ENCODE data around the gene RPTOR.

RPTOR gene

DNA sequence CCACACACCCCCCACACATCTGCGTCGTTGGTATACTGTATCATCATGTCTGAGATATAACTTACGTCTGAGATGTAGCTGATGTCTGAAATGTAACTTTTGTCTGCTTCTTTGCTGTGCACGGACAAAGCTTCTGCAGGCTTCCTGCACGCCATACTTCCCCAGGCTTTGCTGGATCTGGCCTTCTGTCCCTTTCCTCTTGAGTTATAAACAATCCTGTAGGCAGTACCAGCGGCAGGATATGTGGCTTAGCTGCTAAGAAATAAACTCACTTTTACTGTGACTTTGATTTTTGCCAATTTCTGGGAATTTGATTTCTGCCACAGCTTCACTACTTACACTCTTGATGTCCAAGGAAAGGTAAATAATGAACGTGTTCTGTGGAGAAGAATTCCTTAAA lies 184.4 kb downstream of the RPTOR start:
- no peak overlapping the region for H2BK15ac ChIP-seq (replicated peaks; ENCODE audit: low read depth)
- H3K18ac ChIP-seq (ENCODE audit: low read length): no peak overlapping the region
- H3K23ac ChIP-seq (ENCODE audit: low read length): no peak overlapping the region
- H3K27ac ChIP-seq (ENCODE audit: low read depth, low read length): no peak overlapping the region
- H3K56ac ChIP-seq (ENCODE audit: low read length): no peak overlapping the region
- no peak overlapping the region for H4K8ac ChIP-seq (ENCODE audit: low read depth, low read length)
- no peak overlapping the region for H3K9ac ChIP-seq (ENCODE audit: low read length)
- H3K4me1 ChIP-seq (ENCODE audit: control insufficient read depth, low read depth, low read length): peaks cover 6% of the 10 kb centered on the region
- H2BK5ac ChIP-seq (ENCODE audit: low read length): no peak overlapping the region
- DNase-seq: no peak
- H4K5ac ChIP-seq (ENCODE audit: low read length): no peak overlapping the region
- no peak overlapping the region for H3K4ac ChIP-seq (ENCODE audit: low read depth, low read length)
- no peaks in the 10 kb centered on the region for H3K36me3 ChIP-seq (ENCODE audit: control insufficient read depth, insufficient read depth, low read length)
- H3K79me1 ChIP-seq (ENCODE audit: low read length): peaks cover 16% of the 10 kb centered on the region
- H3K4me2 ChIP-seq (ENCODE audit: low read length): no peak overlapping the region
- no CpG with 5 or more reads among the region's 7 CpGs for WGBS (ENCODE audit: extremely low coverage, insufficient coverage, low lambda C conversion rate)
- no peaks in the 10 kb centered on the region for H3K79me2 ChIP-seq (ENCODE audit: control insufficient read depth, insufficient read depth, low read length)
- H2BK120ac ChIP-seq (ENCODE audit: low read depth, low read length): no peak overlapping the region
- no peaks in the 10 kb centered on the region for H3K27me3 ChIP-seq (ENCODE audit: insufficient read depth, low read length, poor library complexity)
- H2AK5ac ChIP-seq (ENCODE audit: low read length): no peak overlapping the region
- H3K4me3 ChIP-seq (ENCODE audit: low read length): no peak overlapping the region

DNA sequence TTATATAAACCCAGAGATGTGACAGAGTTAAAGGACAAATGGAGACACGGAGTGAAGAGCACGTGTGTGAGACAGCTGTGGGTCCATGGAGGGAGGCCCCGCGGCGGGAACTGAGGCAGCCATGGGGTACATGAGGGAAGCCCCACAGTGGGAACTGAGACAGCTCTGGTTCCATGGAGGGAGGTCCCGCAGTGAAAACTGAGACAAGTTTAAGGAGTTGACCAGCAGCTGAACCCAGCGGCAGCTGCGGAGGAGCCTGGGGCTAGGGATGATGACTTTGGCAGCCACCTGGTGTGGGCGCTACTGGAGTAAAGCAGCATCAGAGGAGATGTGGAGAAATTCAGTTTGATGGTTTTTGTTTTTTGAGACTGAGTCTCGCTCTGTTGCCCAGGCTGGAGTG lies 185.1 kb downstream of the RPTOR start:
- Histone ChIP-seq H2BK5ac (ENCODE audit: low read length) (no peak overlapping the region), H3K36me3 (ENCODE audit: control insufficient read depth, insufficient read depth, low read length) (no peaks in the 10 kb centered on the region), H3K4me1 (ENCODE audit: control insufficient read depth, low read depth, low read length) (peaks cover 3% of the 10 kb centered on the region), H3K9ac (ENCODE audit: low read length) (no peak overlapping the region), H4K5ac (ENCODE audit: low read length) (no peak overlapping the region), H3K18ac (ENCODE audit: low read length) (no peak overlapping the region), H3K4me2 (ENCODE audit: low read length) (no peak overlapping the region), H3K27me3 (ENCODE audit: insufficient read depth, low read length, poor library complexity) (no peaks in the 10 kb centered on the region), H3K27ac (ENCODE audit: low read depth, low read length) (no peak overlapping the region), H2BK120ac (ENCODE audit: low read depth, low read length) (no peak overlapping the region), H4K8ac (ENCODE audit: low read depth, low read length) (no peak overlapping the region), H3K4me3 (ENCODE audit: low read length) (no peak overlapping the region), H3K4ac (ENCODE audit: low read depth, low read length) (no peak overlapping the region), H3K79me2 (ENCODE audit: control insufficient read depth, insufficient read depth, low read length) (no peaks in the 10 kb centered on the region), H2BK15ac (replicated peaks; ENCODE audit: low read depth) (no peak overlapping the region), H2AK5ac (ENCODE audit: low read length) (no peak overlapping the region), H3K79me1 (ENCODE audit: low read length) (peaks cover 11% of the 10 kb centered on the region), H3K56ac (ENCODE audit: low read length) (no peak overlapping the region), H3K23ac (ENCODE audit: low read length) (no peak overlapping the region)
- WGBS (ENCODE audit: extremely low coverage, insufficient coverage, low lambda C conversion rate): no CpG with 5 or more reads among the region's 10 CpGs
- no peak for DNase-seq

DNA sequence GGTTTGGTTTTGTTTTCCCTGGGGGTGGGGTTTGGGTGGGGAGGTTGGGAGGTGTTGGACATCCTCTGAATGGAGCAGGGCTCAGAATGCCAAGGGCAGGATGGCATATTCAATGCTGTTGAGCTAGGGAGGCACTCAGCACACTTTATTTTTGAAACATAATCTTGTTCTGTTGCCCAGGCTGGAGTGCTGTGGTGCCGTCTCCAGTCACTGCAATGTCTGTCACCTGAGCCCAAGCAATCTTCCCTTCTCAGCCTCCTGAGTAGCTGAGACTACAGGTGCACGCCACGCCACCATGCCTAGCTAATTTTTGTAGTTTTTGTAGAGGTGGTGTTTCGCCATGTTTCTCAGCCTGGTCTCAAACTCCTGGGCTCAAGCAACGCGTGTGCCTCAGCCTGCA lies 186.1 kb downstream of the RPTOR start:
- Histone ChIP-seq H3K18ac (ENCODE audit: low read length) (no peak overlapping the region), H3K27ac (ENCODE audit: low read depth, low read length) (no peak overlapping the region), H3K4me3 (ENCODE audit: low read length) (no peak overlapping the region), H2BK5ac (ENCODE audit: low read length) (no peak overlapping the region), H3K23ac (ENCODE audit: low read length) (no peak overlapping the region), H3K4me2 (ENCODE audit: low read length) (no peak overlapping the region), H2AK5ac (ENCODE audit: low read length) (no peak overlapping the region), H2BK15ac (replicated peaks; ENCODE audit: low read depth) (no peak overlapping the region), H3K27me3 (ENCODE audit: insufficient read depth, low read length, poor library complexity) (no peaks in the 10 kb centered on the region), H3K36me3 (ENCODE audit: control insufficient read depth, insufficient read depth, low read length) (no peaks in the 10 kb centered on the region), H3K9ac (ENCODE audit: low read length) (no peak overlapping the region), H3K79me1 (ENCODE audit: low read length) (peaks cover 10% of the 10 kb centered on the region), H2BK120ac (ENCODE audit: low read depth, low read length) (no peak overlapping the region), H4K8ac (ENCODE audit: low read depth, low read length) (no peak overlapping the region), H3K4me1 (ENCODE audit: control insufficient read depth, low read depth, low read length) (peaks cover 2% of the 10 kb centered on the region), H3K56ac (ENCODE audit: low read length) (no peak overlapping the region), H3K4ac (ENCODE audit: low read depth, low read length) (no peak overlapping the region), H3K79me2 (ENCODE audit: control insufficient read depth, insufficient read depth, low read length) (no peaks in the 10 kb centered on the region), H4K5ac (ENCODE audit: low read length) (no peak overlapping the region)
- DNase-seq: no peak
- WGBS (ENCODE audit: extremely low coverage, insufficient coverage, low lambda C conversion rate): no CpG with 5 or more reads among the region's 6 CpGs

DNA sequence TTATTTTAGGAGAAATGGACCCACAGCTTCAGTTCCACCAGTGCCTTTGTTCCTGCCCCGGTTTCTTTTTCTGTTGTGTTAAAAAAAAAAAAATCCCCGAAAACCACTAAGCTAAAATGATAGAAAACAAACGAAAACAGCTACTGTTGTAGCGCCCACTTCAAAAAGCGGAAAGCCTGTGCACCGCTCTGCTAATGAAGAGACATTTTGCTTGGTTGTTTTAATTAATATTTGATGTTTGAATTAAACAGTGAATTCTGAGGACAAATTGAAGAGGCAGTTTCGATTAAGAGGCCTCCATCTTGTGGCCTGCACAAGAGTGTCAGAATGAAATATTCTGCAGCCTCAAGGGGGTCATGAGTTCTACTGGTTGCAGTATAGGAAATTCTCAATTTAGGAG lies 186.7 kb downstream of the RPTOR start:
- Histone ChIP-seq H3K4me3 (ENCODE audit: low read length) (no peak overlapping the region), H3K4me1 (ENCODE audit: control insufficient read depth, low read depth, low read length) (peaks cover 2% of the 10 kb centered on the region), H3K56ac (ENCODE audit: low read length) (no peak overlapping the region), H4K8ac (ENCODE audit: low read depth, low read length) (no peak overlapping the region), H4K5ac (ENCODE audit: low read length) (no peak overlapping the region), H2BK5ac (ENCODE audit: low read length) (no peak overlapping the region), H3K79me2 (ENCODE audit: control insufficient read depth, insufficient read depth, low read length) (no peaks in the 10 kb centered on the region), H3K9ac (ENCODE audit: low read length) (no peak overlapping the region), H3K23ac (ENCODE audit: low read length) (no peak overlapping the region), H3K27me3 (ENCODE audit: insufficient read depth, low read length, poor library complexity) (no peaks in the 10 kb centered on the region), H2BK120ac (ENCODE audit: low read depth, low read length) (no peak overlapping the region), H3K27ac (ENCODE audit: low read depth, low read length) (no peak overlapping the region), H3K36me3 (ENCODE audit: control insufficient read depth, insufficient read depth, low read length) (no peaks in the 10 kb centered on the region), H3K79me1 (ENCODE audit: low read length) (peaks cover 10% of the 10 kb centered on the region), H2BK15ac (replicated peaks; ENCODE audit: low read depth) (no peak overlapping the region), H2AK5ac (ENCODE audit: low read length) (no peak overlapping the region), H3K18ac (ENCODE audit: low read length) (no peak overlapping the region), H3K4ac (ENCODE audit: low read depth, low read length) (no peak overlapping the region), H3K4me2 (ENCODE audit: low read length) (no peak overlapping the region)
- no peak for DNase-seq
- no CpG with 5 or more reads among the region's 7 CpGs for WGBS (ENCODE audit: extremely low coverage, insufficient coverage, low lambda C conversion rate)

DNA sequence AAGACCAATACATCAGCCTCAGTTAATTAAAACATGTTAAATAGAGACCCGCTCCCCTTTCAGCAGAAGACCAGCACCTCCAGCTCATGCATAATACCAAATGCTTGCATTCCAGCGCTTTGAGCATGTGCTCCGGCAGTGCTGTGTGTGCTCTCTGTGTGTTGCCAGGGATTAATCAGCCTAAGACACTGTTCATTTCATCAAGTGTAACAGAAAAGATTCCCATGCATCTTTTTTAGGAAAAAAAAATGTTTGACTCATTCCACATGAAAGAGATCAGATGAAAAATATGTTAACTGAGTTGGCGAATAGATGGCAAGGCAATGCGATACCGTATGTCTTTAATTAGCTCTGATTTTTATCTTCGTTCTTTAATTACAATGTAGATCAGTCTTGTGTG lies 187.6 kb downstream of the RPTOR start:
- H3K4me1 ChIP-seq (ENCODE audit: control insufficient read depth, low read depth, low read length): peaks cover 2% of the 10 kb centered on the region
- H3K23ac ChIP-seq (ENCODE audit: low read length): no peak overlapping the region
- H2AK5ac ChIP-seq (ENCODE audit: low read length): no peak overlapping the region
- H3K9ac ChIP-seq (ENCODE audit: low read length): no peak overlapping the region
- no peaks in the 10 kb centered on the region for H3K27me3 ChIP-seq (ENCODE audit: insufficient read depth, low read length, poor library complexity)
- H3K56ac ChIP-seq (ENCODE audit: low read length): no peak overlapping the region
- no peak overlapping the region for H2BK5ac ChIP-seq (ENCODE audit: low read length)
- no peak overlapping the region for H3K4ac ChIP-seq (ENCODE audit: low read depth, low read length)
- no peak overlapping the region for H2BK15ac ChIP-seq (replicated peaks; ENCODE audit: low read depth)
- H3K79me1 ChIP-seq (ENCODE audit: low read length): peaks cover 8% of the 10 kb centered on the region
- DNase-seq: peak; percentile 37
- H3K27ac ChIP-seq (ENCODE audit: low read depth, low read length): no peak overlapping the region
- no peak overlapping the region for H3K18ac ChIP-seq (ENCODE audit: low read length)
- no peak overlapping the region for H3K4me2 ChIP-seq (ENCODE audit: low read length)
- no peaks in the 10 kb centered on the region for H3K79me2 ChIP-seq (ENCODE audit: control insufficient read depth, insufficient read depth, low read length)
- H4K8ac ChIP-seq (ENCODE audit: low read depth, low read length): no peak overlapping the region
- H3K36me3 ChIP-seq (ENCODE audit: control insufficient read depth, insufficient read depth, low read length): no peaks in the 10 kb centered on the region
- no CpG with 5 or more reads among the region's 7 CpGs for WGBS (ENCODE audit: extremely low coverage, insufficient coverage, low lambda C conversion rate)
- H3K4me3 ChIP-seq (ENCODE audit: low read length): no peak overlapping the region
- no peak overlapping the region for H2BK120ac ChIP-seq (ENCODE audit: low read depth, low read length)
- no peak overlapping the region for H4K5ac ChIP-seq (ENCODE audit: low read length)

DNA sequence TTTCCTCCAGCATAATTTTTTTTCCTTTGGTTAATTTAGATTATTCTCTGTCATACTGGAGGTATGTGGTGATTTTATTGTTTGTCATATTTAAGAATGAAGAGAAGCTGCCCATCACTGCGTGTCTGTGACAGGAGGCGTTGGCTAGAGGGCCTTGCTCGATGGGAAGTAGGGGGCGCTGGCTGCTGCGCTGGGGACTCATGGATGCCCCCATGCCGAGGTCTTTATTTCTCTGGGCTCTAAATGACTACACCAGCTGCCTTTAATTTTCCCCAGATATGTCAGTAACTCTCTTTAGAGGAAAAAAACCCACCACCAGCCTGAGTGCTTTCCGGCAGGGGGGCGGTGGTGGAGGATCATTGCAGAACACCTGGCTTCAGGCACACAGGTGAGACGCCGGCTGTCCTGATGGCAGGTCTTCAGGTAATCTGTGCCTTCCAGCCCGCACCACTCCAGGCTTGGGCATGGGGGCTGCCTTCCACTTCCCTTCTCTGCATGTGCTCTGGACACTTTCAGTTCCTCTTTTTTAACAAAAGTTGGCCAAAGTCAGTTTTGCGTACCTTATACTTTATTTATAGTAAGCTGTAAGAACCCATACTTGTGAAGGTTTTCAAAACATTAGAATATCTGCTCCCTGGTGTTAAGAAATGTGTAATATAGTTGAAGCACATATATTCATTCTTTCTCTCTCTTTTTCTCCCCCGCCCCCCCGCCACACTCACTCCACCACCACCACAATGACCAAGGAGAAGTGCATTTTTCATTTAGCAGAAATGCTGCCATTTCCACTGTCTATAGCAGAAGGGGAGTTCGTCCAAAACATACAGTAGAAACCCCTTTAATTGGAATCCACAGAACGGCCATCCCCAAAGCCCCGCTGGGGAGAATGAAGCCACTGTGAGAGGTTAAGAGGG lies 192.7 kb downstream of the RPTOR start:
- no peak for DNase-seq
- Histone ChIP-seq H3K27ac (ENCODE audit: low read depth, low read length) (no peak overlapping the region), H2BK5ac (ENCODE audit: low read length) (no peak overlapping the region), H4K5ac (ENCODE audit: low read length) (no peak overlapping the region), H3K56ac (ENCODE audit: low read length) (no peak overlapping the region), H3K79me2 (ENCODE audit: control insufficient read depth, insufficient read depth, low read length) (no peaks in the 10 kb centered on the region), H3K4me1 (ENCODE audit: control insufficient read depth, low read depth, low read length) (peaks cover 2% of the 10 kb centered on the region), H3K23ac (ENCODE audit: low read length) (no peak overlapping the region), H3K9ac (ENCODE audit: low read length) (no peak overlapping the region), H4K8ac (ENCODE audit: low read depth, low read length) (no peak overlapping the region), H3K18ac (ENCODE audit: low read length) (no peak overlapping the region), H3K4ac (ENCODE audit: low read depth, low read length) (no peak overlapping the region), H3K4me3 (ENCODE audit: low read length) (no peak overlapping the region), H3K36me3 (ENCODE audit: control insufficient read depth, insufficient read depth, low read length) (no peaks in the 10 kb centered on the region), H3K79me1 (ENCODE audit: low read length) (peaks cover 3% of the 10 kb centered on the region), H3K27me3 (ENCODE audit: insufficient read depth, low read length, poor library complexity) (no peaks in the 10 kb centered on the region), H2AK5ac (ENCODE audit: low read length) (no peak overlapping the region), H3K4me2 (ENCODE audit: low read length) (no peak overlapping the region), H2BK120ac (ENCODE audit: low read depth, low read length) (no peak overlapping the region), H2BK15ac (replicated peaks; ENCODE audit: low read depth) (no peak overlapping the region)
- no CpG with 5 or more reads among the region's 17 CpGs for WGBS (ENCODE audit: extremely low coverage, insufficient coverage, low lambda C conversion rate)

Measured in mesendoderm (in vitro differentiated cells).